GM03348 (cell line): ENCODE measurements around the gene RRP1B.
"Not testable (repeated sequence)": the region's sequence is repeated elsewhere in the genome, so short reads cannot be mapped to it uniquely, and the experiment has no call there.

Experiments
- DNase-seq: peaks from one replicate; pipeline ENCODE4 v3.0.0; 2012; ENCODE audit warnings: low spot score

Gene RRP1B, protein sequence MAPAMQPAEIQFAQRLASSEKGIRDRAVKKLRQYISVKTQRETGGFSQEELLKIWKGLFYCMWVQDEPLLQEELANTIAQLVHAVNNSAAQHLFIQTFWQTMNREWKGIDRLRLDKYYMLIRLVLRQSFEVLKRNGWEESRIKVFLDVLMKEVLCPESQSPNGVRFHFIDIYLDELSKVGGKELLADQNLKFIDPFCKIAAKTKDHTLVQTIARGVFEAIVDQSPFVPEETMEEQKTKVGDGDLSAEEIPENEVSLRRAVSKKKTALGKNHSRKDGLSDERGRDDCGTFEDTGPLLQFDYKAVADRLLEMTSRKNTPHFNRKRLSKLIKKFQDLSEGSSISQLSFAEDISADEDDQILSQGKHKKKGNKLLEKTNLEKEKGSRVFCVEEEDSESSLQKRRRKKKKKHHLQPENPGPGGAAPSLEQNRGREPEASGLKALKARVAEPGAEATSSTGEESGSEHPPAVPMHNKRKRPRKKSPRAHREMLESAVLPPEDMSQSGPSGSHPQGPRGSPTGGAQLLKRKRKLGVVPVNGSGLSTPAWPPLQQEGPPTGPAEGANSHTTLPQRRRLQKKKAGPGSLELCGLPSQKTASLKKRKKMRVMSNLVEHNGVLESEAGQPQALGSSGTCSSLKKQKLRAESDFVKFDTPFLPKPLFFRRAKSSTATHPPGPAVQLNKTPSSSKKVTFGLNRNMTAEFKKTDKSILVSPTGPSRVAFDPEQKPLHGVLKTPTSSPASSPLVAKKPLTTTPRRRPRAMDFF

DNA sequence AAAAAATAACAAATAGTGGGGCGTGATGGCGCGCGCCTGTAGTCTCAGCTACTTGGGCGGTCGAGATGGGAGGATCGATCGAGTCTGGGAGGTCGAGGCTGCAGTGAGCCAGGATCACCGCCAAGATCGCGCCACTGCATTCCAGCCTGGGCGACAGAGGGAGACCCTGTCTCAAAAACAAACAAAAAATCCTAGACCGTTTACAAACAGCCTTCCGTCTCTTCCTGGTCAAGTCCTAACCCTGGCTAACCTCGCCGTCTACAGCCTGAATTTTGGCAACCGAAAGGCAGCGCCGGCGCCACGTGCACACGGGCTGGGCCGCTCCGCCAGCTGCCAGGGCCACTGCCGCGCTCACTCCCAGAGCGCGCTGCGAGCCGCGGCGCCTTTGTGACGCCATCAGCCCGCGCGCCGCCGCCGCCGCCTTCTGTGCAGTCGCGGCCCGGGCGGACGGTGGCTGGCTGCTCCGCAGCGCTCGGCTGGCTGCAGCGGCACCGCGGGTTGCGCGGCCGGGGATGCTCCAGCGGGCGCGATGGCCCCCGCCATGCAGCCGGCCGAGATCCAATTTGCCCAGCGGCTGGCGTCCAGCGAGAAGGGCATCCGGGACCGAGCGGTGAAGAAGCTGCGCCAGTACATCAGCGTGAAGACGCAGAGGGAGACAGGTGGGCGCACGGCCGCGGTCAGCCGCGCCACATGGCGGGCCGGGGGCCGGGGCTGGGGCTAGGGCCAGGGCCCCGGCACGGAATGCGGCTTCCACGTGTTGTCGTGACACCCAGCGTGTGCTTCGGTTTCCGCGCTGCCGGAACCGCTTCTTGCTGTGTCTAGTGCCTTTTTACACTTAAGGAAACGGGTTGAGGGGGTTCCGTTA is at the start of gene RRP1B, which contains the start of gene HSF2BP:
TSS of gene RRP1B (plus strand) at position 425 of the 865 bp plus-strand sequence. CDS start at position 530, 105 bp downstream.
TSS of gene HSF2BP (minus strand) at position 353 of the 865 bp plus-strand sequence. CDS start 1,392 bp downstream, outside the sequence.
- DNase-seq: peak; percentile 96

GRCh38 chr21:43611598-43612369 is 47.6 kb upstream of the RRP1B start:
- peak; percentile 22 for DNase-seq

DNA sequence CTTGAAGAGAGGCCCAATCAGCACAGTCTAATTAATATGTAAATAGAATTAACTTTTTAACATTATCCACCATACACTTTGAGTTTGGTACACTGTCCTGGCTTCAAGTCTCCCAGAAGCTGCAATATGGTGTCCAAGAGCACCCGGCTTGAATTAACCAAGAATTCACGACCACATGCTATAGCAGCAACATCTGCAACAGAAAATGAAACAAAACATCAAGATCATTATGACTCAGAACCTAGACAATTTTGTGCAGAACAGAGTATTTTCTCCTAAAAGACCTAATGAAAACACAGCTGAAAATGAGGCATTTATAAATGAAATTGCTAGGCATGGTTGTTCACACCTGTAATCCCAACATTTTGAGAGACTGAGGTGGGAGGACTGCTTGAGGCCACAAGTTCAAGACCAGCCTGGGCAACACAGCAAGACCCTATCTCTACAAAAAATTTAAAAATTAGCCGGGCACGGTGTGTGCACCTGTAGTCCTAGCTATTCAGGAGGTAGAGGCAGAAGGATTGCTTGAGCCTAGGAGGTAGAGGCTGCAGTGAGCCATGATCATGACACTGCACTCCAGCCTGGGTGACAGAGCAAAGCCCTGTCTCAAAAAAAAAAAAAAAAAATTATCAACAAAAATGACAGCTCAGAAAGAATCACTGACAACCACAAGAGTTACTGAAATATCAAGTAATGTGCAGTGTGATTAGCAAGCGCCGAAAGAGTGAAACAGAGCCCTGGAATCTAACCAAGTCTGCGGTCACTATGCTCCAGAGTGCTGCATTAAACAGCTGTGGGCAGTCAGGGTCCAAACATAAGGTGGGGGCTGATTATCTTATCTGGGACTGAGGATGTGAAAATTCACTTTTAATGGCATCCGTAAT is 45.4 kb upstream of the RRP1B start:
- peak; percentile 39 for DNase-seq

GRCh38 chr21:43614839-43615238 is 44.5 kb upstream of the RRP1B start:
- no peak for DNase-seq

DNA sequence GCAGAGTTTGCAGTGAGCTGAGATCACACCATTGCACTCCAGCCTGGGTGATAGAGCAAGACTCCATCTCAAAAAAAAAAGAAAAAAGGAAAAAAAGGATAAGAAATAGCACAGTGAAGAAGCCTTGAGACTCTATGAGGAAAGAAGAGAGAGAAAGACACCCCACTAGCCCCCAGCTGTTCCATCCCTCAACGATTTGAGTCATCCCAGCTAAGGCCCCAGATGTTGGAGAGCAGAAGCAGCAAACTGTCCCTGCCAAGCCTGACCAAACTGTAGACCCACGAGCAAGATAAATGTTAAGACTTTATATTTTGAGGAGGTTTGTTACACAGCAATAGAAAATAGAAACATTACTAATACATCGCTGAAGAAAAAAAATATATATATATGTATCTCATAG is 42.5 kb upstream of the RRP1B start:
- DNase-seq: not testable (repeated sequence)

- DNase-seq: no peak
Measured at GRCh38 chr21:43618940-43619339, 40.4 kb upstream of the RRP1B start.

DNA sequence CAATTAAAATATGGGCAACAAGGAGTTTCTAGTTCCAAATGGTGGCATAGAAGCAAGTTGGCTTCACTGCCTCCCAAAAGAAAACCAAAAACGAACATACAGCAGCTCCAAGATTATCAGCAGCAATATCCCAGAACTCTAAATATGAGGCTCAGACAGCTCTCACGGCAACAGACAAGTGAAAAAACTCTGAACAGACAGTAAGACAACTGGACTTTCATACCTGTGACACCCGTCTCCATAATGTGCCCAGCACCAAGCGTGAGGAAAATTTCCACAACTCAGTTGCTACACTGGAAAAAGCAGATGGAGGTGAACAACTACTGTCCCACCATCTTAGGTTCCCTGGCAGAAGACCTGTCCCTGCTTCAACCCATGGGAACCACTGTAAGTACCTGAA is 40.0 kb upstream of the RRP1B start:
- DNase-seq: no peak

DNA sequence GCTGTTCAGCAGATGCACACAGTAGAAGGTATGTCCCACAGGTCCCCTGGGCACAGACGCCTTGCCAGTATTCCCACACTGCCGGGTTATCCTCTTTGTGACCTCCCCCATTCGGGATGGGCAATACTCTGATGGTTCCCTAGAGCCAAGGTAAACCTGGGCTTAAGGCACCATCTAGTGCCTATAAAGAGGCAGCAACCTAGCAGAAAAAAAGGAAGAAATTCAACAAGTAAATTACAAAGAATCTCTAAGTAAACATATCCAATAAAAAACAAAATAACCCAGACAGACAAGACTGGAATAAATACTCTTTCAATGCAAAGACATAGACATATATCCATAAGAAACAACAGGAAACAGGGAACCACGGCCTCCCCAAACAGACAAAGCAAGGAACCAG is 39.5 kb upstream of the RRP1B start:
- DNase-seq: no peak

DNA sequence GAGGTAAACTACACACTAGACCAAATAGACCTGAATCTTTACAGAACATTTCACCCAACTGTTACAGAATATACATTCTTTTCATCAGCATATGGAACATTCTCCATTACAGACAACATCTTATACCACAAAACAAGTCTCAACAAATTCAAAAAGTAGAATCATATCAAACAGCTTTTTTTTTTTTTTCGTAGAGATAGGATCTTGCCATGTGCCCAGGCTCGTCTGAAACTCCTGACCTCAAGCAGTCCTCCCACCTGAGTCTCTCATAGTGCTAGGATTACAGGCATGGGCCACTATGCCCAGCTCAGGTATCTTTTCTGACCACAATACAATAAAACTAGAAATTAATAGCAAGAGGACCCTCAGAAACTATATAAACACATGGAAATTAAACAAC is 36.6 kb upstream of the RRP1B start:
- DNase-seq: no peak

DNA sequence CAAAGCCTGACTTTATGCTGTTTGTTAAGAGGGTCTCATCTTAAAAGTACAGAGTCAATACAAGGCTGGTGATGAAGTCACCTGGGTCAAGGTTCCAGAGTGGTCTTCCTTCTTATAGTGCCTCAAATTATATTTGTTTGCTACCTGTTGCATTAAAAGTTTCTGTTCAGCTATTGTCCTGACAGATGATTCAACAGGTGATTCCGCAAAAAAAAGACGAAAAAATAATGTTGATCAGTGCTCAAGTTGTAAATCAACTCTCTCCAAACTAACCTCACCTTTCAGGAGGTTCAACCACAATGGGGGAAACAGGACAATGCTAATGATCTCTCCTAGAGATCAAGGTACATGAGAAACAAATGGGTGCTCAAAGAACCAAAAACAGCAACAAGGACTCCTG is 35.8 kb upstream of the RRP1B start:
- no peak for DNase-seq

DNA sequence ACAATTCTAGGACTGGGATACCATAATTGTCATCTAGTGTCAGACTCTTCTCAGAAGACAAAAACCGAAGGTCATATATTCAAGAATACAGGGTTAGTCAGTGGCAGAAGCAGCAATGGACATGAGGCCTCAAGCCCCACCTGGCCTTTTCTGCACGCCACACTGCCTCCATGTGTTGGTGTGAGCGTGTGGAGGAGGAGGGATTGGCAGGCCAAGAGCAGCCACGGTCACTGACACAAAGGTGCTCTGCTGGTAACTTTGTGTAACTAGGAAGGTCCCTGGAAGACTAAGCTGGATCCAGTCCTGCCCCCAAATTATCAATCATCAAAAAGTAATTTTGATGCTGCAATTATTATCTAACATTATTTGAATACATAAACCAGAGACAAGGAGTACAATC is 35.0 kb upstream of the RRP1B start:
- no peak for DNase-seq

DNA sequence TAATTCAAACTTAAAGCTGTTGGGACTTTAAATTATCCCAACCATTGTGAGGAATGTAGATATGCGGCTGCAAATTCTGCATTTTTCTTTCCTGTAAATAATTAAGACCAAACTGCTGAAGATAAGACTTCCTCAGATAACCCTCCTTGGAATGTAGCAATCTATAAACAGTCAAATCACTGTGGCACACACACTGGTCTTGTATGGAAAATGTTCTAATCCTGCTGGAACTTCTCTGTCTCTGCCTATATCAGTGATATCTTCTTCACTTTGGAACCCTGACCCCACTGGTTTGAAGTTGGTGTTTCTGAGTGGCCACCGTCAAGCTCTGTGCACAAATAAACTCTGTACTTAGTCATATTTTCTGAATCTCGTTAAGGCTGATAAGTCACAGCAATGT is 33.0 kb upstream of the RRP1B start:
- no peak for DNase-seq

GRCh38 chr21:43627527-43627926 is 31.8 kb upstream of the RRP1B start:
- DNase-seq: no peak

DNA sequence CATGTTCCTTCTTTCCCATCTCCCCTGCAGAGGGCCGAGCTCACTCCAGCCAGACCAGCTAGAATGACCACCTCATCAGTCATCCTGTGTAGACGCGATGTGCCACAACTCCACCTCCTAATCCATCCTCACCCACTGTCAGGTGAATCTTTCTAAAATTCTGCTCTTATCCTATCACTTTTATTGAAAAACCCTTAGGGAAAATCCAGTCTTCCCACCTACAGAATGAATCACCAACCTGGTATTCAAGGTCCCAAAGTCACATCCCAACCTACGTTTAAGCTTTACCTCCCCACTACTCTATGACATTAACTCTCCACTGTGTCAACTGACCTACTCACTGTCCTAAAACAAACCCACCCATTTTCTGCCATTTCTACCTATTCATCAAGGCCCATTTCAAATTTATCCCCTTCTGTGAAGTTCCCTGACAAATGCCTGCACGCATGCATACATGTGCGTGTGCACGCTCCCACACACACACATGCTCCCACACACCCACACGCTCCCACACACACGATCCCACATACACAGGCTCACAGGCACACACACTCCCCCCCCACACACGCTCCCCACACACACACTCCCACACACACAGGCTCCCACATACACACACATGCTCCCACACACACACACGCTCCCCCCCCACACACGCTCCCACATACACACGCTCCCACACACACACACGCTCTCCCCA is 27.8 kb upstream of the RRP1B start:
- no peak for DNase-seq

GRCh38 chr21:43632373-43632905 is 26.9 kb upstream of the RRP1B start:
- no peak for DNase-seq

DNA sequence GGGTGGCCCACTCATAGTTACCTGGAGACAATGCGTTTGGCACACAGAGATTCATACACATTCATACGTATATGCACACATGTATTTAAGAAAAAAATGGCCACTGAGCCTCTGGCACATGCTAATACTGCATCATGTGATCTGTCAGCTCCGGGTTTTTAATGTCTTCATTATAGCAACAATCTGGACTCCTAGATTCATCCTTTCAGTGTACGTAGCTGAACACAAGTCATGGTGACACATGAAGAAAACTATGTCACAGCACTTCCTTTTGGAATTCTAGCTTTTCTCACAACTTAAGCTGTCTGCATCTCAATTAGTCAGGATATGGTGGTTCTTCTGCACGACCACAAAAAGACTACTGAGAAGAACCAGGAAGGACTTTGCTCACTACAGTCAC is 24.7 kb upstream of the RRP1B start:
- DNase-seq: peak; percentile 33

GRCh38 chr21:43635436-43635835 is 23.9 kb upstream of the RRP1B start:
- no peak for DNase-seq

GRCh38 chr21:43637530-43638158 is 21.7 kb upstream of the RRP1B start:
- DNase-seq: no peak
